Colonic mucosa (tissue), 4 donors: ENCODE data around the gene GHR. TPM values are rescaled to one million over a fixed set of nuclear protein-coding genes. Genes with fewer than 3 reads are reported as not detected.

Experiments
- DNase-seq: peaks from one replicate; pipeline ENCODE4 v3.0.0-alpha.2; 2020
- H3K27ac ChIP-seq: fragments of 200-600 bp; one replicate; pipeline ENCODE4 v1.8.0; 2021
- H3K27me3 ChIP-seq: fragments of 200-600 bp; one replicate; pipeline ENCODE4 v1.8.0; 2021
- H3K36me3 ChIP-seq: fragments of 200-600 bp; one replicate; pipeline ENCODE4 v1.8.0; 2021
- H3K4me1 ChIP-seq: fragments of 200-600 bp; one replicate; pipeline ENCODE4 v1.8.0; 2021; ENCODE audit warnings: mild to moderate bottlenecking
- H3K4me3 ChIP-seq: fragments of 200-600 bp; one replicate; pipeline ENCODE4 v1.8.0; 2021
- H3K9ac ChIP-seq, 2 donors: one replicate each; pipeline ENCODE4 v1.7.0; 2013; ENCODE audit warnings: control low read depth in 2 of 2, low read depth in 2 of 2, low read length in 2 of 2
- H3K9me3 ChIP-seq: fragments of 200-600 bp; one replicate; pipeline ENCODE4 v1.8.0; 2021
- CTCF ChIP-seq: fragments of 200-600 bp; IDR thresholded peaks from one replicate; pipeline ENCODE4 v1.8.0; 2022; ENCODE audit warnings: antibody characterized with exemption, mild to moderate bottlenecking
- intact Hi-C: fragments of 100-400 bp; cut with DNase I; formaldehyde crosslinking; loops from one replicate; pipeline ENCODE4 v1.14.1; 2022
- total RNA-seq, 2 donors: library from RNA; stranded (reverse); fragmentation: NEBNext Ultra II Directional in 1 of 2; extraction: Animal tissue kit (Norgen Biotek cat#: 25700) in 1 of 2; gene quantifications; one replicate each; pipeline ENCODE4 v1.2.1, GENCODE V29; 2021
- donor health status: healthy.
- donor health status: DM: no; HTN: no; CAD: no.
- donor health status: DM: no; HTN: no; CAD: no.

The GHR gene
- total RNA-seq, 2 donors from 2014 or later, result 2.4 to 6.8 TPM

GRCh38 chr5:42555010-42555409 lies 131.8 kb downstream of the GHR start:
- H3K4me1 ChIP-seq, result no peaks in the 10 kb centered on the region
- no peaks in the 10 kb centered on the region for H3K36me3 ChIP-seq
- H3K27ac ChIP-seq, result no peak overlapping the region
- no peak overlapping the region for H3K4me3 ChIP-seq
- H3K9me3 ChIP-seq, result no peaks in the 10 kb centered on the region
- intact Hi-C loops, result no loop called here
- no peak for DNase-seq
- H3K9ac ChIP-seq, result no peak overlapping the region
- H3K27me3 ChIP-seq, result no peaks in the 10 kb centered on the region
- TF ChIP-seq CTCF, result no peak

- Histone ChIP-seq H3K9ac (no peak overlapping the region), H3K27ac (no peak overlapping the region), H3K4me3 (no peak overlapping the region), H3K36me3 (no peaks in the 10 kb centered on the region), H3K9me3 (no peaks in the 10 kb centered on the region), H3K27me3 (no peaks in the 10 kb centered on the region), H3K4me1 (no peaks in the 10 kb centered on the region)
- no peak for DNase-seq
- intact Hi-C loops, result no loop called here
- no peak for TF ChIP-seq CTCF
These were observed 132.6 kb downstream of the GHR start for GRCh38 chr5:42555797-42556196.

GRCh38 chr5:42557689-42558088 lies 134.4 kb downstream of the GHR start:
- Histone ChIP-seq H3K36me3 (no peaks in the 10 kb centered on the region), H3K9me3 (no peaks in the 10 kb centered on the region), H3K4me1 (no peaks in the 10 kb centered on the region), H3K27me3 (no peaks in the 10 kb centered on the region), H3K27ac (no peak overlapping the region), H3K4me3 (no peak overlapping the region), H3K9ac (no peak overlapping the region)
- intact Hi-C loops, result no loop called here
- DNase-seq, result no peak
- TF ChIP-seq CTCF, result no peak

- intact Hi-C loops, result no loop called here
- no peaks in the 10 kb centered on the region for H3K4me1 ChIP-seq
- no peak overlapping the region for H3K4me3 ChIP-seq
- no peak for TF ChIP-seq CTCF
- no peak overlapping the region for H3K27ac ChIP-seq
- no peaks in the 10 kb centered on the region for H3K36me3 ChIP-seq
- H3K9ac ChIP-seq, result no peak overlapping the region
- no peaks in the 10 kb centered on the region for H3K27me3 ChIP-seq
- H3K9me3 ChIP-seq, result no peaks in the 10 kb centered on the region
- no peak for DNase-seq
These were observed 138.4 kb downstream of the GHR start for GRCh38 chr5:42561656-42562055.

GRCh38 chr5:42564689-42565356 lies 141.6 kb downstream of the GHR start:
- H3K9ac ChIP-seq, result no peak overlapping the region
- no peak for TF ChIP-seq CTCF
- H3K4me3 ChIP-seq, result no peak overlapping the region

More at GRCh38 chr5:42564689-42565356, 141.6 kb downstream of the GHR start:
- H3K27me3 ChIP-seq, result no peaks in the 10 kb centered on the region
- no peaks in the 10 kb centered on the region for H3K4me1 ChIP-seq
- no peak overlapping the region for H3K27ac ChIP-seq
- intact Hi-C loops, result no loop called here
- no peaks in the 10 kb centered on the region for H3K9me3 ChIP-seq
- H3K36me3 ChIP-seq, result no peaks in the 10 kb centered on the region
- no peak for DNase-seq
